GM18511 (cell line): ENCODE data around the gene TNPO2.
A peak's percentile ranks its signal among the peaks of the same experiment; 100 is the strongest.
"Not testable (repeated sequence)": the region's sequence is repeated elsewhere in the genome, so short reads cannot be mapped to it uniquely, and the experiment has no call there.

Experiments
- ATAC-seq: cut with Tn5 transposase; IDR thresholded peaks from one replicate; pipeline ENCODE4 v1.9.1; 2021; ENCODE audit warnings: mild to moderate bottlenecking, moderate library complexity; ENCODE audit not compliant: unreplicated experiment

TNPO2 gene

DNA sequence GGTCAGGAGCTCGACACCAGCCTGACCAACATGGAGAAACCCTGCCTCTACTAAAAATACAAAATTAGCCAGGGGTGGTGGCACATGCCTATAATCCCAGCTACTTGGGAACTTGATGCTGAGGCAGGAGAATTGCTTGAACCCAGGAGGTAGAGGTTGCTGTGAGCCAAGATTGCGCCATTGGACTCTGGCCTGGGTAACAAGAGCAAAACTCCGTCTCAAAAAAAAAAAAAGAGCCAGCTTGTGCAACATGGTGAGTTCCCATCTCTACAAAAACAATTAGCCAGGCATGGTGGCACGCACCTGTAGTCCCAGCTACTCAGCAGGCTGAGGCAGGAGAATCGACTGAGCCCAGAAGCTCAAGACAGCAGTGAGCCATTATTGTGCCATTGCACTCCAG, 45.7 kb downstream of the TNPO2 start:
- not testable (repeated sequence) for ATAC-seq

DNA sequence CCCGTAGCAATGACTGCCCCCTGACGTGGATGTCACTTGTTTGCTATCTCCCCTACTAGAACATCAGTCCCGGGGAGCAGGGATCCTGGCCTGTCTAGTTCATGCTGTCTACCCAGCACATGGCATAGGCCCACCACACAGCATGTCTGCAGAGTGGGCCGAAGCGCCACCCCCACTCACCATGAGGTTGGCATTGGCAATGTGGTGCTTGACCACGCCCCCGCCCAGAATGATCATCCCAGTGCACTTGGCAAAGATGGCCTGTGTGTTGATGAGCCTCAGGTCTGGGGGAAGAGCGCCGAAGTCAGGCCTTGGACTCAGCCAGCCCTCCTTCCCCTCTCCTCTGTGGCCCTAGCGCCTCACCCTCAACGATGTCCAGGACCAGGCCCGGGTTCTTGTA, 46.8 kb downstream of the TNPO2 start:
- no peak for ATAC-seq

DNA sequence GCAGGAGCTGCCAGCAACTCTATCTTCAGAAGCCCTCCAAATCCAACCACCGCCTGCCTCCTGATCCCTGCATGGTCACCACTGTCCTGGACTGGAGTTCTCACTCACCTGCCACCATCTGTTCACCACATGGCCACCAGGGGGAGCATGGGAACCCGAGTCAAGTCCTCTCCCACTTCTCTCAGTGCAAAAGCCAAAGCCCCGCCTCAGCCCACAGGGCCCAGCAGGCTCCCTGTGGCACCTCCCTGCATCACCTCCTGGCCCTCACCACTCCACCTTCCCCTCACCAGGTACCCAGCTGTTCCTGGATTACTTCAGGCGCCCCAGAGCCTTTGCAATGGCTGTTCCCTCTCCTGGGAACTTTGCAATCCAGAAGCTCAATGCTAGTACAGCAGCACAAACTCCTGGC, 47.3 kb downstream of the TNPO2 start:
- ATAC-seq = no peak

DNA sequence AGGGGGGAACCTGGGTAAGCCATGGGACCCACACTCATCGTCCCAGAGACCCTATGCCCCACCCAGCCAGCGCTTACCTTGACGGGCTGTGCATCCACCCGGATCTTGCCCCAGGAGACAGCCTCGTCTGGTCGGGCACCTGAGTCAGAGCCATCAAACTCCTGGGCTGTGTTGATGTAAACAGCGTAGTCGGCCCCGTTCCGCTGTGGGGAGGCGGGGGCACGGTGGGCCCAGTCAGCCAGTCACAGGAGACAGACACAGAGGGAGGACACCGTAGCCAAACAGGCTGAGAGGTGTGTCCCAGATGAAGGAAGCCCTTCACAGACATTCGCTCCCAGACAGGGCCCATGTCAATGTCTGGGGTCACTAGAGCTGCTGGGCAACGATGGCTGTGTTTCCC, 47.8 kb downstream of the TNPO2 start:
- no peak for ATAC-seq

DNA sequence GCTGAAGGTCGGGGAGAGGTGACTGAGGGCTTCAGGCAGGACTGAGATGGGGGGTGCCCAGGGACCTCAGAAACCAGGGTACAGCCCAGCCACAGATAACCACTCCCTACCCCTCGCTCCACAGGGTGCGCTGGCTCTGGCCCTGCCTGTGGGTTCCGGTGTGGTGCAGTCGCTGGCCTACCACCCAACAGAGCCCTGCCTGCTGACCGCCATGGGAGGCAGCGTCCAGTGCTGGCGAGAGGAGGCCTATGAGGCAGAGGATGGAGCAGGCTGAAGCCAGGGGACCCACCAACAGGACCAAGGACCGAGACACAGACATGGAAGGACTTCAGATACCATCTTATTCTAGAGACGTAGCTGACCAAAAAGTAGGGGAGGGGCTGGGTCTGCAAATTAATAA, 48.3 kb downstream of the TNPO2 start:
- no peak for ATAC-seq

DNA sequence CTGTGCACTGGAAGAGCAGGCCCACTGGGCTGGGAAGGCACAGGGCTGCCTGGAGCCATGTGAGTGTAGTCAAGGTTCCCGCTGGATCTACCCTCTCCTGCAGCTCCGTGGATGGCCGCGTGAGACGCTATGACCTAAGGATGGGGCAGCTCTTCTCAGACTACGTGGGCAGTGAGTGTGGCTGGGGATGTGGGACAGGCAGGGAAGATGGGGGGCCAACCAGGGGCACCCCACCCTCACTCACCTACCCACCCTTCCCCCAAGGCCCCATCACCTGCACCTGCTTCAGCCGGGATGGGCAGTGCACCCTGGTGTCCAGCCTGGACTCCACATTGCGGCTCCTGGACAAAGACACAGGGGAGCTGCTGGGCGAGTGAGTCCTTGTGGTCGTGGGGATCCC, 51.0 kb downstream of the TNPO2 start:
- ATAC-seq = no peak

DNA sequence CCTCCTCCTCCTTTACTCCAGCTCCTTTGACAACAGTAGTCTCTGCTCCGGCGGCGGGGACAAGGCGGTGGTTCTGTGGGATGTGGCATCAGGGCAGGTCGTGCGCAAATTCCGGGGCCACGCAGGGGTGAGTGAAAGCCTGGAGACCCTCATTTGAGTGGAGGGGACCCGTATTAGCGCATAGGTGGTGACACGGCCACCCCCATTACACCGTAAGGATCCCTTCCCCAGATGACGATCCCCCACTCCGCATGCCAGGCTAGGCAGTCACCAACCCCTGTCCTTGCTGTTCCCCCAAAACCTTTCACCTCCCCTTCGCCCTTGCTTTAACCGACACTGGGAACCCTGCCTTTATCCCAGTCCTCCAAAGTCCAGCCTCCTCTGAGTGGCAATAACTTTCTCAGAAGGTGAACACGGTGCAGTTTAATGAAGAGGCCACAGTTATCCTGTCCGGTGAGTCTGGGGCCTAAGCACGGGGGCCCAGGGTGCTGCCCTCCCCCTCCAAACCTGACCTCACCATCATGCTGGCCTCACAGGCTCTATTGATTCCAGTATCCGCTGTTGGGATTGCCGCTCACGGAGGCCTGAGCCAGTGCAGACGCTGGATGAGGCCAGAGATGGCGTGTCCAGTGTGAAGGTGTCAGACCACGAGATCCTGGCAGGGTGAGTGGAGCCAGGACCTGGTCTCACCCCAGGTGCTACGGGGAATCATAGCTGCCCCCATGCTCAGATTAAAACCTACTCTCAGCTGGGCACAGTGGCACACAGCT, 53.4 kb downstream of the TNPO2 start:
- ATAC-seq = no peak

DNA sequence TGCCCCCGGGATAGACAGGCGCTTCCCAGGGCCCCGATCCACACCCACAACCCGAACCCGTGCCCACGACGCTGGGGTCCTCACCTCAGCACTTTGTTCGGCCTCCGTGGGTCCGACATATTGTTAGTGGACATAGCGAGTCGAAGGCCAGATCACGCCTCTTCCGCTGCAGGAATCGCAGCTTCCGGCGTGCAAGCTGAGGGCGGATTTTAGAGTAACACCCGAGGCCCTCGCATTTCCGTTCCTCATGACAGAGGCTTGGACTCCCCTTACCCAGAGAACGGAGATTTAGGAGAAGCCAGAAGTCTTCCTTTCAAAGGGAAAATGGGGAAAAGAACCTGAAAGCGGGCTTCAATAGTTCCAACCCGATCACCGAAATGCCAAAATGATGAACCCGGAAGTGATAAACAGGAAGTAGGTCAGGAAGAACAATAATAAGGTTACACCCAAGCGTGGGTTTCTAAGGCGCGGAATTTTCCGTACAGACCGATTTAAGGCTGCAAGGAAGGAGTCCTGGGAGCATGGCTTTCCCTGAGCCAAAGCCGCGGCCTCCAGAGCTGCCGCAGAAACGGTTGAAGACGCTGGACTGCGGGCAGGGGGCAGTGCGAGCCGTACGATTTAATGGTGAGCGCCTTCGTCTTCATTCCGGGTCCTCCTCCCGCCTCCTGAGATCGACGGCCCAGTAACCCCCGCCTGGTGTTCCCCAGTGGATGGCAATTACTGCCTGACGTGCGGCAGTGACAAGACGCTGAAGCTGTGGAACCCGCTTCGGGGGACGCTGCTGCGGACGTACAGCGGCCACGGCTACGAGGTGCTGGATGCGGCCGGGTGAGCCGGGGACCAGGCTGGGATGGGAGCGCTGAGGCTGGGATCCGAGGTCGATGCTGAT, 54.2 kb downstream of the TNPO2 start:
- no peak for ATAC-seq

DNA sequence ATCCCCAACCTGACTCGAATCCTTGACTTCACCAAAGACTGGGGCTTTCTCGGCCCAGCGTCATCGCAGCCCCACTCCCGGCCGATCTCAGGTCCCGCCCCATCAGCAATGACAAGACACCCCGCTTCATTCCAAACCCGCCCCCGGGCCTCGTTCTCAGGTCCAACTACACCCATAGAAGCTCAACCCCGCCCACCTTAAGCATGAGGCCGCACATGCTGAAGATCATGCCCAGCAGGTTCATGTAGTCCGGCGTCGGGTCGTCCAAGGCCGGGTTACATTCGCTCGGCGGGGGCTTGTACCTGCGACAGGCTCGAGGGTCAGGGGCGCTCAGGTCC, 54.8 kb downstream of the TNPO2 start:
- ATAC-seq = no peak

DNA sequence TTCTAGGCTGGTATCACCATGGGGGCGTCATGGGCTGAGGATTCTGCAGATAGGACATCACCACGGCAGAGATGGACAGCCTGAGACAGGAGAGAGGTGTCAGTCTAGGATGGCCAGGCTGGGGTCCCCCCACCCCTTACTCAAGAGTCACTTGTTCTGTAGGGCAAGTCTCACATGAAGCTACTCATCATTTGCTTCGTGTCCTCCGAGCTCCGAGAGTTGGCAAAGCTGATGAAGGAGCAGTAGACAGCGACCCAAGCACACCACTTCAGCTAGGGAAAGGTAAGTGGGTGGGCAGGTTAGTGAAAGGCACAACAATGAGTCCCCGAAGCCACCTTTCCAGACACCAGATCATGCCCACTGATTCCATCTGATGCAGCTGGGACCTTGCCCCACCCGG, 55.4 kb downstream of the TNPO2 start:
- no peak for ATAC-seq

DNA sequence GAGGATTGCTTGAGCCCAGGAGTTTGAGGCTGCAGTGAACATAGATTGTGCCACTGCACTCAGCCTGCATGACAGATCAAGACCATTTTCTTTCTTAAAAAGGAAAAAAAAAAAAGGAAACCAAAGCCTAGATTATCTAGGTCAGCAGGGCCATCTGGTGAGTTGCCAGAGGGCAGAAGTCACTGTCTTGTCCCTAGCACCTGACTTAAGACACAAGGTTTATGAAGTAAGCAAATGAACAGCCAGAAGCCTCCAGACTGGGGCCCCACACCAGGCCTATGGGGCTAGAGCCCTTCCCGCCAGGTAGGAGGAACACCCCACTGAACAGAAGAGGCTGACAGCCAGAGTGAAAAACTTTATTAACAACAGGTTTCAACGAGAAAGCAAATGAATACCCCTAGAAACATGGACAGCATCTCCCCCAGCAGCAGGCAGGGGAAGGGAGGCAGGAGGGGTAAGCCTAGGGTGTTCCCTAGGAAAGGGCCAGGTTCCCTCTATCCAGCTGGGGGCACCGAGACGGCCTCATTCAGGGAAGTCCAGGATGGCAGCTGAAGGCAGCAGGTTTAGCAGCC, 55.9 kb downstream of the TNPO2 start:
- ATAC-seq = no peak

DNA sequence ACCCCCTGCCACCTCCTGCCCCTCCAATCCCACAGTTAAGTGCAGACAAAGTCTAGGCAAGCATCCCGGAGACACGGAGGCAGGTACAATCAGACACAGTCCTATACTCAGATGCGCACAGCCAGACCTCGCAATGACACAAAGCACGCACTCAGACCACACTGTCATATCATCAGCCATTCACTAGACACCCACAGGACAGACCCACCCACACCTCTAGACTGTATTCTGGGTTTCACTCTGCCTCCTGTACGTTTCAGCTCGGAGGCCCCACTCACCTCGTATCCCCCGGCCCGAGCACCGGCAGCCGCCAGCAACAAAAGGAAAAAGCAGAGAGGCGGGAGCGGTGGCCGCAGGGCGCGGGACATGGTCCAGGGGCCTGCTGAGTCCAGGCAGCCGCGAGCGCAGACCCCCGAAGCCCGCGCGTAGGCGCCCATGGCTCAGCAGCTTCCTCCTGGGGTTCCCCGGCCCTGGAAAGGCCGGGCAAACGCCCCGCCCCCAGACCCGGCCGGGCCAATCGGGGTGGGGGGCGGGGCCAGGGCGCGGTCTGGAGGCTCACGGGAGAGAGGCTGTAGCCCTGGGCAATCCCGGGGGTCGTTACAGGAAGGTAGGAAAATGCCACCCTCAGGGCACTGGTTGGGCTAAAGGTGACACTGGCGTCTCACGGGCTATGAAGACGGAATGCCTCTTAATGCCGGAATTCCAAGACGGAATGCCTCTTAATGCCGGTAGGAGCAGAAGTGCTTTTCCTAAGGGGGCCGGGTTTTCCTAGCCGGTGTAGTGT, 57.3 kb downstream of the TNPO2 start, which contains the start of the genes MAN2B1 and WDR83:
Gene MAN2B1, minus strand, starts transcription at position 478 of the 784 bp plus-strand sequence. Its CDS starts 41 bp downstream, at position 437.
Gene WDR83, plus strand, starts transcription at position 543 of the 784 bp plus-strand sequence. CDS start 2,984 bp downstream, outside the sequence.
- ATAC-seq = peak; percentile 51

DNA sequence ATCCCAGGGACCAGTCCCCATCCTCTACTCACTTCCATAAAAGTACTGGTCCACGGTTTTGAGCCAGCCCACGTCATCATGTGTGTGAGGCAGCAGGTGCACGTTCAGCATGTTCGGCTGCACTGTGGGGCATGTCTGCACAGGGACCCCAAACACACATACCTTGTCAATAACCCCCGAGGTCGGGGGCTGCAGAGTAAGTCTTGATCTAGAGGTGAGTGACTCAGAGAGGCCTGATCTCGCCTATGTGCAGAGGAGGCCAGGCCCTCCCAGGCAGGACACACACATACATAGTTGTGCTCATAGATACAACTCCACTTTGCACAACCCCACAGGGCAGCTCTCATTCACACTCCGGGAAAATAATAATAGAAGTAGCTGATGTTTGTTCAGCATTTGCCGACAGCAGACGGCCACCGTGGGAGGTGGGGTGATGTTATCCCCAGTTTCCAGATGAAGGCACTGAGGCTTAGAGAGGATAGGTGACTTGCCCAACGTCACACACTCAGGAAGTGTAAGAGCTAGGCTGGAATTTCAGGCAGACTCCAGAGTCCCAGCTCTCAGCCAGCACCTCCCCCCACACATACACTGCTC, 58.0 kb downstream of the TNPO2 start:
- ATAC-seq = no peak

DNA sequence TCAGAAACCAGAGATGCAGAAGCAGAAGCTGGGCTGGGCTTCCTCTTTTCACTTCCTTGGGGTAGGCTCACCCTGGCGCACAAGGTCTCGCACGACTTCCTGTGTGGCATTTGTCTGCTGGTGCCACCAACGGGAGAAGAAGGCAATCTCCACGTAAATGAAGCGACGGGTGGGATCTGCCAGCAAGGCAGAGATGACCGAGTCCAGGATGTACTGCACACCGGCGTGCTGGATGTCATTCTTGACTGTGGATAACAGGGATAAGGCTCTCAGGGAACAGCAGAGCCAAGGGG, 58.5 kb downstream of the TNPO2 start:
- peak; percentile 35 for ATAC-seq

DNA sequence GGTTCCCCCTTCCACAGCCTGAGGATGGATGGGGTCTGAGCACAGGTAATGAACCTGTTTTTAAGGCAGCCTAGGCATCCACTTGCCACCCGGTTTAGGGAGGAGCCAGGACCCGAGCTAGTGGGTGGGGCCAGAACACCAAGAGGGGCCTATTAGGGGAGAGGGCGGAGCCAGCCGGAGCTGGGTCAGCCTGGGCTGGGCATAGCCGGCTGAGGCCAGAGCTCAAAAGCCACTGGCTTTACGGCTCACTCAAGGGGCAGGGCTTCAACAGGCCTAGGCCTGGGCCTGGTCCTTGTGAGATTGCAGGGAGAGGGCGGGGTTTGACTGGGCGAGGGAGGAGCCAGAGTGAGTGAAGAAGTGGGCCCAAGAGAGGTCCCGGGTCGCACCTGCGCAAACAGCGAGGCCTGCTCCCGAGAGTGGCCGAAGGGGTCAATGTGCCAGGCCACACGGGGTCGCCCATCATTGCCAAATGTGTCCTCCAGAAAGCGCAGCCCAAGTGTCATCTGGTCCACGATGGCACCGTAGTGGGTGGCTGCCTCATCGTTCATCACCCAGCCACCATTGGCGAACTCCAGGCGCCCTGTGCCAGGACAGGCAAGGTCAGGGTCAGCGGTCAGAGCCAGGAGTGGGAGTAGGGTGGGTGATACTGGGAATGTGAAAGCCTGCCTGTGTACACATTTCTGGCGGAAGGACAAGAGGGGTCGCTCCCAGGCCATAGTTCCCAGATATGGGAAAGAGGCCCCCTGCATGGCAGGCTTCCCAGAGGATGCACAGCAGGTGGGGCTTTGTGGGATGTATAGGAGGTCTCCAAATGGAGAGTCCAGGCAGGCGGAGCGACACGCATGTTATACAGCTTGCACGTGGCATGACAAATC, 59.1 kb downstream of the TNPO2 start:
- no peak for ATAC-seq

DNA sequence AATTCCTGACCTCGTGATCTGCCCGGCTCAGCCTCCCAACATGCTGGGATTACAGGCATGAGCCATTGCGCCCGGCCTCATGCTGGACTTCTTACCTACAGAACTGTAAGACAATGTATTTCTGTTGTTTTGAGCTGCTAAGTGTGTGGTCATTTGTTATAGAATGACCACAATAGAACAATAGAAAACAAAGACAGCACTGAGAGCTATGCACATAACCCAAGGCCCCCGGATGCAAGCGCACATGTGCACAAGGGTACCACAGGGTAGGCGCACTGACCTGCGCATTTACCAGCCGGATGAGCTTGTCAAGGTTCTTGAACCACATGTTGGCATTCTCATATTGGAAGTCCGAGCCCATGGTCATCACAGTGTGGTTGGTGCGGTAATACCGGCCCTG, 62.8 kb downstream of the TNPO2 start:
- no peak for ATAC-seq

DNA sequence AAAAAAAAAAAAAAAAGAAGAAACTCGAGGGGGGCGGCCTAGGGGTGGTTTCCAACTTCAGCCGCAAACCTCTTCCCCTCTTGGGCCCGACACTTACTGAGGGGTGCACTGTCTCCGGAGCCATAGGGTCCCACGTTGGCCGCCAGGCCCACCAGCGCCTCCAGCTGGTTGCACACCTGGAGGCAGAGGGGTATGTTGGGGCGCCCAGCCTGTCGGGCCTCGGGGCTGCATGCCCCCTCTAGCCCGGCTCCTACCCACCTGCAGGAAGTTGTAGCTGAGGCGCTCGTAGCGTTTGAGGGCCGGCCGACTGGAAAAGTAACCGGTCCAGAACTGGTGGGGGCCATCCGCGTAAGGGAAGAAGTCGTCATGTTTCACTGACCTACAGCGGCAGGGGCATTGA, 65.8 kb downstream of the TNPO2 start:
- no peak for ATAC-seq

DNA sequence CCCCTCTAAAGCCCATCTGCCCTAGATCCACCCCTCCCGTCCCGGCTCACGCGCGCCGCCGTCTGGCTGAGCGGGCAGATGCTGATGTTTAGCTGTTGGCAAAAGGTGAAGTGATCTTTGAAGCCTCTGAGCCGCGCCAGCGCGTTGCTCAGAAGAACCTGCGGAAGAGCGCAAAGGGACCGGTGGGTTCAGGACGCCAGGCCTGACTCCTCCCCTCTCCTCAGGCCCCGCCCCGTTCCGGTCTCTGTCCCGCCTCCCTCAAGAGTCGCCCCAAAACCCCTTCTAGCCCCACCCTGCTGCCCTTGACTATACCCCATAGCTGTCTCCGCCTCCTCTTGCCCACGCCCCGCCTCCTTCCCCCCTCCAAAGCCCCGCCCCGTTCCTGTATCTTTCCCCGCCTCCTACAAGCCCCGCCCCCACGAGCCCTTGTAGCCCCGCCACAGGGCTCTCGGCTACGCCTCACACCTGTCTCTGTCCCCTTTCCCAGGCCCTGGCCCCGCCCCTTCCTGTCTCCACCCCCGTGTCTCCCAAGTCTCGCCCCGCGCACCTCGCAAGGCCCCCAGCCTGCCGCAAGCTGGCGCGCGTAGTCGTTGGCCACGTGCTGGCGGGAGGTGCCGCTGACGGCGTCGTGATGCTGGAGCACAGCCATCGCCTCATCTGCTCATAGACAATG, 66.7 kb downstream of the TNPO2 start:
- ATAC-seq = no peak

DNA sequence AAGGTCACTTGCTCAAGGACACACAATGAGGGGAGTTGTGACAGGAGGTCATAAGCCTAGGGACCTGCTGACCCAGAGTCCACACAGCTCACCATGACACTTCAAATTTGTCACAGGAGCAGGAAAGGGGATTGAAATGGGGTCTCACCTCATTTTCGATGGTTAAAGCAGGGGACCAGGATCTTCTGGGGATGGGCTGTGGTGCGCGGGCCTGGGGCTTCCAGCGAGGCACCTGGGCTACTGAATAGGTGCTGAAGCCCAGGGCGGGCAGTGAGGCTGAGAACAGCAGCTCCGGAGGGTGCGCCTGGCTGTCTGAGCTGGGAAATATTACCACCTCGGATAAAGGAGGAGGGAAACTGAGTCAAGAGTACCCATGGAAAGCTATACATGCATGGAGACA, 68.2 kb downstream of the TNPO2 start:
- no peak for ATAC-seq
